SIG-M5 treated with dmso at 0.1 percent for 504 hours (cell line): Measurements from ENCODE around the gene PDE9A.

Experiments
- DNase-seq: peaks from one replicate; lab custom pipeline; 2025; ENCODE audit not compliant: unreplicated experiment; lab: John Stamatoyannopoulos, UW

PDE9A gene

GRCh38 chr21:42767561-42767835, 114.1 kb downstream of the PDE9A start:
- DNase-seq: no peak

GRCh38 chr21:42768324-42769121, 115.1 kb downstream of the PDE9A start:
- DNase-seq: no peak

- no peak for DNase-seq
Measured at GRCh38 chr21:42769183-42769819, 115.9 kb downstream of the PDE9A start.

- no peak for DNase-seq
Measured at GRCh38 chr21:42769820-42770716, 116.6 kb downstream of the PDE9A start.

GRCh38 chr21:42770717-42771502, 117.5 kb downstream of the PDE9A start:
- no peak for DNase-seq

GRCh38 chr21:42771503-42771805, 118.0 kb downstream of the PDE9A start:
- DNase-seq: no peak

- no peak for DNase-seq
Measured at GRCh38 chr21:42775123-42775522, 121.7 kb downstream of the PDE9A start.

GRCh38 chr21:42775891-42776290, 122.5 kb downstream of the PDE9A start:
- no peak for DNase-seq

- no peak for DNase-seq
Measured at GRCh38 chr21:42777064-42777756, 123.8 kb downstream of the PDE9A start.

- no peak for DNase-seq
Measured at GRCh38 chr21:42777757-42778344, 124.4 kb downstream of the PDE9A start.

GRCh38 chr21:42779431-42779861, 126.0 kb downstream of the PDE9A start:
- DNase-seq: no peak

- no peak for DNase-seq
Measured at GRCh38 chr21:42780617-42781016, 127.2 kb downstream of the PDE9A start.

GRCh38 chr21:42781150-42781970, 127.9 kb downstream of the PDE9A start:
- DNase-seq: peak; percentile 26

GRCh38 chr21:42781971-42782722, 128.7 kb downstream of the PDE9A start:
- no peak for DNase-seq

GRCh38 chr21:42782723-42783242, 129.4 kb downstream of the PDE9A start:
- DNase-seq: no peak

- DNase-seq: no peak
Measured at GRCh38 chr21:42784276-42784675, 130.9 kb downstream of the PDE9A start.

GRCh38 chr21:42784896-42785451, 131.6 kb downstream of the PDE9A start:
- no peak for DNase-seq
